GM18909 (cell line): ENCODE data around the gene PATJ.
"Not testable (repeated sequence)": the region's sequence is repeated elsewhere in the genome, so short reads cannot be mapped to it uniquely, and the experiment has no call there.

Source experiments
- ATAC-seq: cut with Tn5 transposase; IDR thresholded peaks from one replicate; pipeline ENCODE4 v1.9.1; 2021; ENCODE audit warnings: mild to moderate bottlenecking; ENCODE audit not compliant: unreplicated experiment, poor library complexity

PATJ gene

GRCh38 chr1:61930116-61930645 is 187.9 kb downstream of the PATJ start:
- no peak for ATAC-seq

GRCh38 chr1:61931587-61932279 is 189.5 kb downstream of the PATJ start:
- ATAC-seq, result no peak

GRCh38 chr1:61935516-61935915 is 193.2 kb downstream of the PATJ start:
- ATAC-seq, result no peak

- no peak for ATAC-seq
Observed at GRCh38 chr1:61936839-61937238, 194.6 kb downstream of the PATJ start.

- no peak for ATAC-seq
Observed at GRCh38 chr1:61941794-61942193, 199.5 kb downstream of the PATJ start.

GRCh38 chr1:61942856-61943255 is 200.6 kb downstream of the PATJ start:
- ATAC-seq, result no peak

GRCh38 chr1:61948685-61949084 is 206.4 kb downstream of the PATJ start:
- not testable (repeated sequence) for ATAC-seq

- ATAC-seq, result no peak
Observed at GRCh38 chr1:61950418-61950817, 208.1 kb downstream of the PATJ start.

GRCh38 chr1:61951731-61952580 is 209.7 kb downstream of the PATJ start:
- ATAC-seq, result no peak

- ATAC-seq, result no peak
Observed at GRCh38 chr1:61952675-61953074, 210.4 kb downstream of the PATJ start.

GRCh38 chr1:61953076-61953789 is 211.0 kb downstream of the PATJ start:
- ATAC-seq, result no peak

GRCh38 chr1:61953790-61954150 is 211.5 kb downstream of the PATJ start:
- ATAC-seq, result no peak

GRCh38 chr1:61955261-61955660 is 213.0 kb downstream of the PATJ start:
- ATAC-seq, result no peak

GRCh38 chr1:61956016-61956645 is 213.9 kb downstream of the PATJ start:
- no peak for ATAC-seq

- no peak for ATAC-seq
Observed at GRCh38 chr1:61956784-61957183, 214.5 kb downstream of the PATJ start.

- ATAC-seq, result no peak
Observed at GRCh38 chr1:61961009-61961408, 218.7 kb downstream of the PATJ start.

GRCh38 chr1:61962631-61963030 is 220.4 kb downstream of the PATJ start:
- no peak for ATAC-seq

GRCh38 chr1:61966450-61967225 is 224.4 kb downstream of the PATJ start:
- ATAC-seq, result not testable (repeated sequence)

- ATAC-seq, result no peak
Observed at GRCh38 chr1:61967750-61968149, 225.5 kb downstream of the PATJ start.

GRCh38 chr1:61968869-61969268 is 226.6 kb downstream of the PATJ start:
- ATAC-seq, result no peak
